Large intestine (tissue), 3 donors: ENCODE measurements around the gene CRISP1. TPM values are rescaled to one million over a fixed set of nuclear protein-coding genes. Genes with fewer than 3 reads are reported as not detected.
A peak's percentile ranks its signal among the peaks of the same experiment; 100 is the strongest.
"Not testable (repeated sequence)": the region's sequence is repeated elsewhere in the genome, so short reads cannot be mapped to it uniquely, and the experiment has no call there.

ENCODE experiments used
- DNase-seq, 2 donors: peaks; one replicate each; pipeline versions ENCODE4 v3.0.0 to v3.0.0-alpha.2; 2013
- H3K27ac ChIP-seq: one replicate; pipeline ENCODE4 v1.5.1; 2013; ENCODE audit warnings: low read length
- H3K27me3 ChIP-seq: 2 replicates; pipeline ENCODE4 v1.6.1; 2013; ENCODE audit warnings: low read length; ENCODE audit not compliant: control insufficient read depth, insufficient read depth
- H3K36me3 ChIP-seq: 2 replicates; pipeline ENCODE4 v1.6.1; 2013; ENCODE audit warnings: low read length; ENCODE audit not compliant: control insufficient read depth, insufficient read depth
- H3K4me1 ChIP-seq: one replicate; pipeline ENCODE4 v1.6.1; 2013; ENCODE audit warnings: low read length; ENCODE audit not compliant: control insufficient read depth, insufficient read depth
- H3K4me3 ChIP-seq: one replicate; pipeline ENCODE4 v1.5.1; 2013; ENCODE audit warnings: low read length
- H3K9me3 ChIP-seq: one replicate; pipeline ENCODE4 v1.6.1; 2013; ENCODE audit warnings: mild to moderate bottlenecking, low read depth, low read length, moderate library complexity; ENCODE audit not compliant: control insufficient read depth
- WGBS: methylation state at CpG from one replicate; pipeline ENCODE4 v1.1.5; 2013; ENCODE audit warnings: low lambda C conversion rate; ENCODE audit not compliant: insufficient coverage; 5-methylcytosine and 5-hydroxymethylcytosine counted together
- polyA plus RNA-seq: library from polyadenylated mRNA; unstranded; fragments of 120-200 nt; gene quantifications from one replicate; pipeline ENCODE4 v1.2.1, GENCODE V29; 2013

Gene CRISP1
- polyA plus RNA-seq, 1 donor: 0.25 TPM

DNA sequence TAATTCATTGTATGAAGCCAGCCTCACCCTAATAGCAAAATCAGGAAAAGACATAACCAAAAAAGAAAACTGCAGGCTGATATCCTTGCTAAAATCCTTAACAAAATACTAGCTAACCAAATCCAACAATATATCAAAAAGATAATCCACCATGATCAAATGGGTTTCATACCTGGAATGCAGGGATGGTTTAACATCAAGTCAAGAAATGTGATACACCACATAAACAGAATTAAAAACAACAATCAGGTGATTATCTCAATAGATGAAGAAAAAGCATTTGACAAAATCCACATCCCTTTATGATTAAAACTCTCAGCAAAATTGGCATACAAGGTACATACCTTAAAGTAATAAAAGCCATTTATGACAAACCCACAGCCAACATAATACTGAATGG is 29.2 kb upstream of the CRISP1 start:
- H3K27ac ChIP-seq, H3K4me3 ChIP-seq, H3K36me3 ChIP-seq, H3K27me3 ChIP-seq, DNase-seq: not testable (repeated sequence)
- Histone ChIP-seq H3K9me3 (peaks cover 14% of the 10 kb centered on the region), H3K4me1 (peaks cover 12% of the 10 kb centered on the region)

DNA sequence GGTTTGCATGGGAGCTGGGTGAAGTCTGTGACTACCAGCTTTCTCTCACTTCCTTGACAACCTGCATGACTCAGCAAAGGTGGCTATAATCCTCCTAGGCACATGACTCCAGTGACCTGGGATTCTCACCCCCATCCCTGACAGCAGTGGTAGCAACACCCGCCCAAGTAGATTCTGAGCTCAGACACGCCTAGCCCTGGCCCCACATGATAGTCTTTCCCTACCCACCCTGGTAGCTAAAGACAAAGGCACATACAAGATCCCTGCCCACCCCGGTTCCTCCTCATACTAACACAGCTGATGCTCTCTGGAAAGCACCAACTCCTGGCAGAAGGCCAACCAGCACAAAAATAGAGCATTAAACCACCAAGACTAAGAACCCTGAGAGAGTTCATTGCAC is 25.9 kb upstream of the CRISP1 start:
- DNase-seq: peak in 1 of 2 donors; percentile 78
- WGBS: no CpG with 5 or more reads among the region's 3 CpGs
- peaks cover 12% of the 10 kb centered on the region for H3K4me1 ChIP-seq

DNA sequence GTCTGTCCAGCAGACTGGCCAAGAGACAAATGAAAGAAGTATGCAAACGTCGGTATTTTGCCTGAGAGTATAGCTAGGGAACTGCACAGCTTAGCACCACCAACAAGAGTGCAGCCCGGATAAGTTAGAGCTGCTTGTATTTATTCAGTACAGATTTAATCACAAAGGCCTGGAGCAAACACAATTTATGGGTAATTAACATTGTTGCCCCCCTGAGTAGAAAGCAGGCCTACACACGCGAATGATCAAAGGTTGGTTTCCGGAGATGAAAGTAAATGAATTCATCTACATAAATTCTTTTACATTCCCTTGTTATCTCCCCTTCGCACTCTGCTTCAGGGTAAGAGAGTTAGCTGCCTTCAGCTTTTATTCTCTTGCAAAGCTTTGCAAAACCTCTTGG is 24.7 kb upstream of the CRISP1 start:
- DNase-seq: peak in 1 of 2 donors; percentile 55
- WGBS: no CpG with 5 or more reads among the region's 7 CpGs
- H3K27ac ChIP-seq: no peak overlapping the region

More for the DNA sequence above, 25.9 kb upstream of the CRISP1 start:
- no peaks in the 10 kb centered on the region for H3K27me3 ChIP-seq
- H3K4me3 ChIP-seq: no peak overlapping the region
- peaks cover 21% of the 10 kb centered on the region for H3K9me3 ChIP-seq
- no peak overlapping the region for H3K27ac ChIP-seq
- no peaks in the 10 kb centered on the region for H3K36me3 ChIP-seq

DNA sequence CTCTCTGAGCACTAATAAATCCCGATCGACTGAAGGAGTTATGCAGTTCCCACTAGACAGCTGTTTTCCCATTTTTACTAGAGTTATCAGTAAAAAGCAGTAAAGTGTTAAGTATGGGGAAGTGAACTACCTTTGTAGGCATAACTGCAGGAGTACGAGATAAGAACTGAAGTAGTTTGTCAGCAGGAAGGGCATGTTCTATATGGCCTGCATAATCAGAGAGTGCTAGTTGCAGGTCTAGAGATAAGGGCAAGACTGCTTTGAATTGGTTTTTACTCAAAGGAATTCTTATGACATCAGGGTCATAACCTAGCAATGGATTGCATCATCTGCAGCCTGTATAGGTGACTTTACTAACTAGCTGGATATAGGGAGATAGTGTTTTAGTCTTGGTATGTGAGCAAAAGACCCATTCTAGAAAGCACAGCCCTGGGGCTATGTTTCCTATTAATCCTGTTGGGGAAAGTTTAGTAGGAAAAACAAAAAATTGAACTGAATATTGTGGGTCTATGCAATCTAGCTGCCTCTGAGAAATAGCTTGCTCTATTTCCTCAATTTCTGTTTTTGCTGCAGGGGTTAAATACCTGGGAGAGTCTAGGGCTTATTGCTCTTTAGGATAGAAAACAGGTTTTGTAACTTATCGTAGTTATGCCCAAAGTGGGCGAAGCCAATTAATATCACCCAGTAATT is 22.6 kb upstream of the CRISP1 start:
- no peaks in the 10 kb centered on the region for H3K36me3 ChIP-seq
- H3K4me3 ChIP-seq: no peak overlapping the region
- peak overlapping the region; percentile 52 for H3K27ac ChIP-seq
- no CpG with 5 or more reads among the region's 5 CpGs for WGBS
- H3K9me3 ChIP-seq: peaks cover 14% of the 10 kb centered on the region
- peaks cover 12% of the 10 kb centered on the region for H3K4me1 ChIP-seq
- H3K27me3 ChIP-seq: no peaks in the 10 kb centered on the region
- DNase-seq: peak; percentile 71 to 84

More for the DNA sequence above, 24.7 kb upstream of the CRISP1 start:
- Histone ChIP-seq H3K4me1 (peaks cover 12% of the 10 kb centered on the region), H3K36me3 (no peaks in the 10 kb centered on the region), H3K9me3 (peaks cover 16% of the 10 kb centered on the region), H3K27me3 (no peaks in the 10 kb centered on the region), H3K4me3 (no peak overlapping the region)

DNA sequence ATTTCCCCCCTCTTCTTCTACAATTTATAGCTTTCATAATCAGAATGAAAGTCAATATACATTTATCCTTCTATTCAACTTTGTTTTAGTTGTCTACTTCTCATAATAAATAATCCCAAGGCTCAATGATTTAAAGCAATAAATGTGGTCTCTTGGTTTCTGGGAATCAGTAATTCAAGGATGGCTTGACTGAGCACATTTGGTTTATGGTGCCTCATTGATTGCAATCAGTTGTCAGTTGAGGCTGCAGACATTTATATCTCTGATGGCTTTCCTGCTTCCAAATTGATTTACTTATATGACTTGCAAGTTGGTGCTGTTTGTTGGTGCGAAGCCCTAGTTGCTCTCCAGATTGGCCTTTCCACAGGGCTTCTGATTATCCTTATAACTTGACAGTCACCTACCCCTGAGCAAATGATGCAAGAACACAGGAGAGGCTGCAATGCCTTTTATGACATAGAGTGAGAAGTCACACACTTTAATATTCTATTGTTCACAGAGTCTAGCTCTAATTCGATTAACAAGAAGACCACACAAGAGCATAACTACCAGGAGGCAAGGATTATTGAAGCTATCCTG is 2.7 kb upstream of the CRISP1 start:
- DNase-seq: no peak
- Histone ChIP-seq H3K27ac (no peak overlapping the region), H3K27me3 (no peaks in the 10 kb centered on the region), H3K36me3 (no peaks in the 10 kb centered on the region), H3K4me1 (peaks cover 2% of the 10 kb centered on the region), H3K4me3 (no peak overlapping the region), H3K9me3 (no peaks in the 10 kb centered on the region)
- no CpG with 5 or more reads among the region's 2 CpGs for WGBS

DNA sequence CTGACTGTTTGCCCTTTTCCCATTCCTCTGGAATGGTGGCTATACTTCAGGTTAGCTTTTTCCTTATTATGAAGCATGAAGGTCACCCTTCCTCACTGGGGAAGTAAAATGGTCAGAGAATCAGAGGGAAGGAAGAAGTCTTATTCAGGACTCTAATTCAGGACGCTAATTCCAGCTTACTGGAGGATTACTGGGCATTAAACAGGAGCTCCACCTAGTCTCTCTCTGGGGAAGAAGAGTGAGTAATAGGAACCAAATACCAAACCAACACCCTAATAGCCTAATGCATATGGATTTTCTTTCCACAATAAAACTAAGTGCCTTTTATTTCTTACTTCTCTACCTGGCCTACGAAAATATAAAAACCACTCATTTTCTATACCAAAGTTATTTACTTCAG is 10.1 kb downstream of the CRISP1 start:
- H3K4me3 ChIP-seq: no peak overlapping the region
- DNase-seq: no peak
- H3K36me3 ChIP-seq: no peaks in the 10 kb centered on the region
- no peak overlapping the region for H3K27ac ChIP-seq
- WGBS: no CpG with 5 or more reads among the region's 2 CpGs
- H3K27me3 ChIP-seq: no peaks in the 10 kb centered on the region
- no peaks in the 10 kb centered on the region for H3K9me3 ChIP-seq
- no peaks in the 10 kb centered on the region for H3K4me1 ChIP-seq

DNA sequence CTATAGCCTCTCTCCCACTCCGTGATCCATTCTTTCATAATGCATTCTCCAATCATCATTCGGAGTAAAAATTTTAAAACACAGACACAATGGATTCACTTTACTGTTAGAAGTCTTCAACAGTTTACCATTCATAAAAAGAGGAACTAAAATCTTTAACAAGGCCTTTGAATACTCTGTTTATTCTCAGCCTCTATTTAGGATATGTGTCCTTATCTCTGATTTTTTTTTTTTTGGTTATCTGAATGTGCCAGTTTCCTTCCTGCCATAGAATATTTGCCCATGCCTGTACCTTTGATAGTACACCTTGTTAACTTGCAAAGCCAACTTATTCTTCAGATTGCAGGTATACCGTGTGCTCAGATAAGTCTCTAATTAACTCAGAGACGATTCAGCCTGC is 11.1 kb downstream of the CRISP1 start:
- H3K4me1 ChIP-seq: no peaks in the 10 kb centered on the region
- no peak overlapping the region for H3K4me3 ChIP-seq
- no peaks in the 10 kb centered on the region for H3K36me3 ChIP-seq
- DNase-seq: no peak
- H3K27me3 ChIP-seq: no peaks in the 10 kb centered on the region
- no peaks in the 10 kb centered on the region for H3K9me3 ChIP-seq
- H3K27ac ChIP-seq: no peak overlapping the region
- 93% methylated on average over 2 of the region's 4 CpGs for WGBS

DNA sequence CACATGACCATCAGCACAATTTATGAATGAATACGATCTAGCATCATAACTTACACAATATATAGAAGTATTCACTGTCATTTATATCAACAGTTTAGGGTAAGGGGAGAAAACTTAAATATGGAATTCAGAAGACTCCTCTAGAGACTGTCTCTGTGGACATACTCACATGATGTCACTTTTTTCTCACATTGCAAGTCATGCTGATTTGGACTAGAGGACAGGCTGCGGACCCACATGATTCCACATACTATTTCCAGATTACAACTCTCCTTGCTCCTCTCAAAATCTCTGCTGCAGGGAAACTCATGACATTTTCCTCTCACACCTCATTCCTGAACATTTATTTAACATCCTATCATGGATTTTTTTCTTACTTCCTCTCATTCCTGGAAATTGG is 13.4 kb downstream of the CRISP1 start:
- Histone ChIP-seq H3K9me3 (no peaks in the 10 kb centered on the region), H3K27ac (no peak overlapping the region), H3K4me1 (no peaks in the 10 kb centered on the region), H3K36me3 (no peaks in the 10 kb centered on the region), H3K27me3 (no peaks in the 10 kb centered on the region), H3K4me3 (no peak overlapping the region)
- DNase-seq: no peak
- WGBS: 100% methylated on average over 1 of the region's 2 CpGs

DNA sequence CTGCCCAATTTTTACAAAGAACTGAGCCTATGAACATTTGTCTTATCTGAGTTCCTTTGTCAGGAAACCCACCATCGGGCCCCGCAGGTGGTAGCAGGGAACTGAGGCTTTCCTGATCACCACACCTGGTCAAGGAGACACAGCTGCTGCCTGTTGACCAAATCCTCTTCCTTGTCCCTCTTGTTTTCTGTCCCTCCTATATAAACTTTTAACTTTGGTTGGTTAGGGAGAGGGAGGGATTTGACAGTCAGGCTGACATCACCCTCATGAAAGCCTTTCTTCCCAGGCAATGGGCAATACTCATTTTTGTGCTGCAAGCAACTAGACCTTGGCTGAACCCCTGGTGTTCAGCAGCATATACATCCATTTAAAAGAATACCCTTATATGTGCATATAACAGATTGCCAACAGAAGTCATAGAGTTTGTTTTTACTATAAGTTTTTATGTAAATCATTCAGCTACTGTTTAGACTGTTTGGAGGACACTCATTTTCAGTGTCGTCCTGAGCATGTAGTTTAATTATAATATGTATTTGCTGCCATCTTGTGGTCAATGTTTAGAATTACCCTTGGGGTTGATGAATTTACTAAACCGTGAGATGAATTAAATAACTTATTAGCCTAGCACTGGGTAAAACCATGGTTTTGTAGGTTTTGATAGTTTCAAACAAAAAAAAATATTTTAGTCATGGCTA is 17.0 kb downstream of the CRISP1 start:
- no peaks in the 10 kb centered on the region for H3K27me3 ChIP-seq
- H3K36me3 ChIP-seq: no peaks in the 10 kb centered on the region
- no peaks in the 10 kb centered on the region for H3K9me3 ChIP-seq
- 29% methylated on average over 1 of the region's 4 CpGs for WGBS
- H3K4me3 ChIP-seq: no peak overlapping the region
- no peak overlapping the region for H3K27ac ChIP-seq
- H3K4me1 ChIP-seq: no peaks in the 10 kb centered on the region
- peak; percentile 22 to 47 for DNase-seq

DNA sequence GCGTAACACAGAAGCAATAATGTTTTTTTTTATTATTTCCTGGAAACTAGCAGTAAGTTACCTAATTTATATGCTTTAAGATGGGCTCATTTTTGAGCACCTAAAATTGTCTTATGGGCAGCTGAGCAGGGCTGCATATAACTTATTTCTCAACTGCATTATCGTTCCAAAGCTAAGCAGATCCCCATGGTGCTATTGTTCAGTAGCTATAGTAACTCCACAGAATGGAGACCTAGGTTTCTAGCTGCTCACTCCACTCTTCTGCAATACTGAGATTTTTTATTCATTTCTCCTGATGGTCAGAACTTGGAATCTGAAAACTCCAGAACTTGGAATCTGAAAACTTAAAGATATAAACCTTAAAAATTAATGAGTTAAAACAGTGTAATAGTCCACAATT is 18.7 kb downstream of the CRISP1 start:
- H3K4me3 ChIP-seq: no peak overlapping the region
- whole genome bisulfite sequencing: 80% methylated on average over 1 of the region's 2 CpGs
- H3K4me1 ChIP-seq: no peaks in the 10 kb centered on the region
- H3K27me3 ChIP-seq: no peaks in the 10 kb centered on the region
- H3K9me3 ChIP-seq: no peaks in the 10 kb centered on the region
- no peak for DNase-seq
- no peaks in the 10 kb centered on the region for H3K36me3 ChIP-seq
- H3K27ac ChIP-seq: no peak overlapping the region
